Measurements from ENCODE around the gene SOAT2.

Gene SOAT2

GRCh38 chr12:53173085-53173715 is 69.9 kb downstream of the SOAT2 start:
- H3K36me3 ChIP-seq (ENCODE audit: control insufficient read depth in 4 of 4, insufficient read depth in 4 of 4, low read length in 3 of 4), result peaks cover 0 to 13% (median 2%) of the 10 kb centered on the region in 4 experiments
- WGBS (ENCODE audit: insufficient coverage), result 95% methylated on average over 7 of the region's 10 CpGs
- H3K27ac ChIP-seq (ENCODE audit: insufficient read depth in 1 of 2, low read depth in 1 of 2, low read length in 2 of 2, poor library complexity in 1 of 2, severe bottlenecking in 2 of 2), result no peak overlapping the region
- no peaks in the 10 kb centered on the region for H3K27me3 ChIP-seq (replicated peaks in 2 of 5; ENCODE audit: control insufficient read depth in 4 of 5, insufficient read depth in 5 of 5, low read length in 4 of 5)
- no peaks in the 10 kb centered on the region for H3K9me3 ChIP-seq (ENCODE audit: control extremely low read depth in 1 of 5, control insufficient read depth in 4 of 5, insufficient read depth in 2 of 5, low read depth in 1 of 5, low read length in 4 of 5)
- ChIA-PET POLR2A (interaction anchor here (0.6 kb wide), 1 partner anchor 36 kb away, joined by 4 read pairs; no protein-coding TSS in a partner anchor), CTCF (interaction anchor here (0.8 to 7.9 kb wide), 7 partner anchors 10 to 116 kb away, joined by 3 to 63 read pairs (median 6); partner anchors contain the start of gene ESPL1)
- DNase-seq, result no peak
- H3K4me1 ChIP-seq (ENCODE audit: control extremely low read depth in 1 of 4, control insufficient read depth in 4 of 4, insufficient read depth in 4 of 4, low read length in 3 of 4), result peaks cover 0 to 6% (median 0%) of the 10 kb centered on the region in 4 experiments
- no peak overlapping the region for H3K4me3 ChIP-seq (ENCODE audit: control insufficient read depth in 1 of 7, extremely low read depth in 1 of 7, insufficient read depth in 4 of 7, low read depth in 2 of 7, low read length in 6 of 7)

Data from common myeloid progenitor, CD34-positive (primary cell).